OCI-LY3 (cell line): ENCODE measurements around the gene GSX2.

Experiments
- CTCF ChIP-seq: fragments of 200-600, 300-600 bp; sonication (generic); IDR thresholded peaks from 2 replicates; pipeline ENCODE4 v1.5.1; 2014; ENCODE audit warnings: antibody characterized with exemption, low read length, low read depth
- EZH2phosphoT487 ChIP-seq: fragments of 200-600 bp; shearing (Covaris generic); IDR thresholded peaks from 2 replicates; pipeline ENCODE4 v1.6.1; 2018; ENCODE audit warnings: antibody characterized with exemption, mixed run types, low read depth

GRCh38 chr4:54064317-54065111, 35.4 kb upstream of the GSX2 start, which contains the start of gene CHIC2:
- TF ChIP-seq CTCF (no peak), EZH2phosphoT487 (no peak)
